NCI-H1092 (cell line): Measurements from ENCODE around the gene RAX.

Experiments
- DNase-seq: peaks from one replicate; lab custom pipeline; 2025; lab: John Stamatoyannopoulos, UW

RAX gene

GRCh38 chr18:59272891-59273758 is at the start of gene RAX:
RAX (minus strand) TSS chr18:59273454; CDS start chr18:59273206, 248 bp downstream.
- DNase-seq: no peak

DNA sequence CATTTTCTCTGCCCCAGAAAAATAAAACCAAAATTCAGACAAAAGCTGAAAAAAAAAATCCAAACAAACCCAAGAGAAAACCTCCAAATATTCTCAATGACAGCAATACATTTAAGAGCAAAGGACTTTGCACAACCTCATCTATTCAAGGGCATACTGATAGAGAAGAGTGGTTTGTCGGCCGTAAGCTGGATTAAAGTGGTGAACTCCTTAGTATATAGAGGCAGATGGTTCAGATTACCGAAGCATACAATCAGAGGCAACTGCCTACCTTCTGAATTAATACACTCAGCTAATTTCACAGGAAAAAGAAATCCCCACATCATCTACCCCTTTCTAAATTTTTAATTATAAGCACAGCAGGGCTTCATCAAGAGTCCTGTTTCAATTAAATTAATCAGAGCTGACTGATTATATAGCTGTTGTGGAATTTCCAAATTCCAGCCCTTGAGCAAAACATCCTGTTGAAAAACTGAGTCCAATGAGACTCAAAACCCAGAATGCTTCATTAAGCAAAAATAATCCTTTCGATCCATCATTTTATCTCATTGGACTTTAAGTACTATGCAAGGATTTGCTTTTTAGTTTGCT is 45.3 kb upstream of the RAX start, which contains the start of gene CPLX4:
Gene CPLX4 (minus strand): TSS at position 190 of the 591 bp plus-strand sequence. CDS start 187 bp downstream, at position 3.
- no peak for DNase-seq

DNA sequence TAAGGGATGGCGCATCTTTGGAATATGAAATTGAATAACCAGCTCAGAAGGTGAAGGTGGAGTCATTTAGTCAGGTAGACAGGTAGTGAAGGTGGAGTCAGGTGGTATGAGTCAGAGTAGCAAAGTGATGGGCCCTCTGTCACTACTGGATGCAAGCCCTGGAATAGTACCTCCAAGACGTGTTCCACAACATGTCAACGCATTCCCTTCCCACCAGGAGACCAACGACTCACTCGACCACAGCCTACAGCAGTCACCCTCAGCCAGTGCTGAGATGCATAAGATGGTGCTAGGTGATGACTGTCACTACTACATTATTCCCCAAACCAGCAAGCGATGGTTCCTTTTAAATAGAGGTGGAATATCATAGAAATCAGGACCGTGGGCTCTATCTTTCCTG is 38.4 kb upstream of the RAX start:
- DNase-seq: no peak

DNA sequence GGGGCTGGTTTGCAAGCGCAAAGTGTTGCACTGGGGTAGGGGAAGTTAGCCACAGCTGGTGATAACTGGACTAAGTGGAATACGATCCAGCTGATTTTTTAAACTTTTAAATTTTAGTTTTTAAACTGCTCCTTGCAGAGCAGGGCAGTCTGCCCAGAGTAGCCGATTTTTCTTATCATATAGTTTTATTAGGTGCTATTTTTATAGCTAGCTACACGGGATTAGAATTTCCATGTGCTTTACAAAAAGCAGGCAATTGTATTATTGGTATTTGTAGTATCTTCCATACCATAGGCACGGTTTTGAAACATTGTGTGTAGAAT is 35.6 kb upstream of the RAX start:
- no peak for DNase-seq

DNA sequence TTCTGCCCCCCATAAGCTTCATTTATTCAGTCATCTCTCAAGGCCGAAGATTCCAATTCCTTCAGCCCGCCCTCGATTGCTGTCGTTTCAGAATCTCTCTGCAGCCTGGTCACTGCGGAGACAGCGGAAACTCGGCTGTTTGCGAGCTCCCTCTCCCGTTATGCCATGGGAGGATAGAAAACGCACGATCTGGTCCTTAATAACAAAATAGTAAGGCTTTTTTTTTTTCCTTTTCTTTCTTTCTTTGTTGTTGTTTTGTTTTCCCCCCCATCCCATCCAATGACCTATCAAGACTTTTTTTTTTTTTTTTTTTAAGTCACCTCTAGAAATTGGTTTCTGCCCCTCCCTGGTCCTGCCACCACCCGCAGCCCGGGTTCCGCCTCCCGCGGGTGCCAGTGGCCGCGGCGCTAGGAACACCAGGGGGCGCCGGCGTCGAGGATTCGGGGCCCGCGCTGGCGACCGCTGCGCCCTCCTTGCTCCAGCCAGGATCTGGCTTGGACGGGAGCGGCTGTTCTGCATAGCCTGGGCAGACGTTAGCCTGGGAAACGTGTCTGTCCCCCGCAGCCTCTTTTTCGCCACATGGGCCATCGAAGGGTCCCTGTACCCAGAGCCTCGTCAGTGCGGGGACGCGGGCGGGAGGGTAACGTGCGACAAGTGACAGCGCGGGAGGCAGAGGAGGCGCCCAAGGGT is 35.1 kb upstream of the RAX start:
- peak; percentile 72 for DNase-seq

DNA sequence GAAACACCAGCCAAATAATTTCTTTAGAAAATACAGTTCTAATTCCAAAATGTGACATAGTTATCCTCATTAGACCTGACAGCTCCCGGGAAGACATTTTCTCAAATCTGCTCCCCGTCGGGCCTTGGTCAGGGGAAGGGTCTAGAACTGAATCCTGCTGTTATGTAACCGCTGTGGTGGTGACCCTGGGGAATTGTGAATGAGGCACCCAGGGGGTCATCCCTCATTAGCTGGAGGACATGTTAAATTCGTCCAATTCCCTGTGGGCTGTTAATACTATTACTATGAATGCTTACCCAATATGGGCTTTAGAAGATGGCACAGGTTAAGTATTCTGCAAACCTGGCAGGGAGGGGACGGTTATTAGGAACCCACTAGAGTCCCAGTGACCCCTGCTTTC is 33.4 kb upstream of the RAX start:
- DNase-seq: no peak

DNA sequence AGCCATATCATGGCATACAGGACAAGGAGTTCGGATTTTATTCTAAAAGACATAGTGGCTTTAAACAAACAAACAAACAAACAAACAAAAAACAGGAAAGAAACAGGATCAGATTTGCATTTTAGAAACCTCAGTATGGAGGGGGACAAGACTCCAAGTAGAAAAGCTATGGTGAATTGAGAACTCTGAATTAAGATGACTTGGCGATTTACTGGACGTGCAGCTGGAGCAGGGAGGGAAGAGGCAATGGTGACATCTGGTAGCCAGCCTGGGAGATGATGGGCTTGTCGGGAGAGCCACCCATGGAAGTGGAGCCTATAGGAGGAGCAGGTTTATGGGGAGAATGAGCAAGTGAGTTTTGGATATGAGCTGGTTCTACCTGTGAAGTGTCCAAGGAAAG is 32.0 kb upstream of the RAX start:
- no peak for DNase-seq

DNA sequence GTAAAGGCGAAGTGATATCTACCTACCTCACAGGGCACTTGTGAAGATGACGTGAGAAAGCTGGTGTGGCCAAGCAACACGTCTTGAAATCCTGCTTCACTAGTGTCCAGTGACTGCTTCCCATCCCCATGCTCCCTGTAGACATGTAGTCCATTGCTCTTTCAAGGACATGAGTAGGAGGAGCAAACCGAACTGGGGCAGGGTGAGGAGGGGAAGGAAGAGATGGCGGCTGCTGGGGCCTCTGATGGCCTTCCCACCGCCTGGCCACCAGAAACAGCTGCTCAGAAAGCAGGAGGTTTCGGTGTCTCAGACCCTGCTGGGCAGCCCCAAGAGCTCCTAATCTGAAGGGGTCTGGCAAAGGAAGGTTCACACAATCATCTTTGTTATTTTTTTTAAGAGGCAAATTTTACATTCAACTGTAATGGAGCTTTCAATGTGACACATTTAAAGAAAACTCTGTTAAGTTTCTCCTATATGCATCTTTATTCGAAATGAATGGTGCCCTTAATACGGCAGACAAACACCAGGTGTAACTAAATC is 30.5 kb upstream of the RAX start:
- DNase-seq: no peak

GRCh38 chr18:59303006-59303405 is 29.8 kb upstream of the RAX start:
- no peak for DNase-seq

- no peak for DNase-seq
Measured at GRCh38 chr18:59301929-59302328, 28.7 kb upstream of the RAX start.

DNA sequence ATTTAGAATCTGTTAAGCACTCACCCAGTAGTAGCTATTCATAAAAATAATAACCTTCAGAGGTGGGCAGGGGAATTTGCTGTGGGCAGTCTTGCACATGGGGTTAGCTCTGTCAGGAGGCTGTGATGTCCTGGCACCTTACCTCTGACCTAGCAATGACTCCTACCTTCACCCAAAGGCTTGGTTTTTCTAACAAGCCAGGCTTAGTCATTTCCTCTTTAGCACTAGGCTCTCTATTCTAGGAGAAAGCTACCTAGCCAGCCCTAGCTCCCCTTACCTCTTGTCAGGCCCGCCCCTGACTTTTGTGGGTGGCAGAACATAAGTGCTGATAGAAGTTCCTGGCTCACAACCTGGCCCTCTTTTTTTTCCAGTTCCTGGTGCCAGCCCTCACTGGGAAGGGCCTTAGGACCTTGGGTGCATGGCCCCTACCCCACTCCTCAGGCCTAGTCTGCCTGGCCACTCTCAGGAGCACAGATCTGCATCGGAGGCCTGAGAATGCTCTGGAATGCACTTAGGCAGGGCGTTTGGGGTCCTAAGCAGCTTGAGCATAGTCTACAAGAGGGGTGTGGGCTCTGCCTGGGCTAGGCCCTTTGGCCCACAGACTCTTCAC is 27.5 kb upstream of the RAX start:
- no peak for DNase-seq

- DNase-seq: no peak
Measured at GRCh38 chr18:59298871-59299270, 25.6 kb upstream of the RAX start.

GRCh38 chr18:59293317-59293716 is 20.1 kb upstream of the RAX start:
- no peak for DNase-seq

- DNase-seq: no peak
Measured at GRCh38 chr18:59286341-59286740, 13.1 kb upstream of the RAX start.

DNA sequence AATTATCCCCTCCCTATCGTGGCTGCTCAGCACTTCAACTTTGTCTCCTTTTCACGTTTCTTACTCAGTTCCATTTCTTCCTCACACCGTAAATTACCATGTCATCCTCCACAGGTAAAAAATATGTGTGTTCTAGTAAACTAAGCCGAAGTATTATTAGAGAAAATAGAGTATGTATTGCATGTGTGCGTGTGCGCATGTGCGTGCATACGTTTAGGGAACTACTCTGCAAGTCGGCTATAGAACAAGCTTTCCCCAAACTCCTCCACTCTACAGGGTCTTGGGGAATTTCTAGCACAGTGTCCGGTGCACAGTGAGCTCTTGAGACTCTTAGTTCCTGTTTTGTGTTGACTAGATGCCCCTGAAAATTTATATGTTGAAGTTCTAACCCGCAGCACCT is 9.1 kb upstream of the RAX start:
- DNase-seq: no peak

- DNase-seq: no peak
Measured at GRCh38 chr18:59279722-59280121, 6.5 kb upstream of the RAX start.

DNA sequence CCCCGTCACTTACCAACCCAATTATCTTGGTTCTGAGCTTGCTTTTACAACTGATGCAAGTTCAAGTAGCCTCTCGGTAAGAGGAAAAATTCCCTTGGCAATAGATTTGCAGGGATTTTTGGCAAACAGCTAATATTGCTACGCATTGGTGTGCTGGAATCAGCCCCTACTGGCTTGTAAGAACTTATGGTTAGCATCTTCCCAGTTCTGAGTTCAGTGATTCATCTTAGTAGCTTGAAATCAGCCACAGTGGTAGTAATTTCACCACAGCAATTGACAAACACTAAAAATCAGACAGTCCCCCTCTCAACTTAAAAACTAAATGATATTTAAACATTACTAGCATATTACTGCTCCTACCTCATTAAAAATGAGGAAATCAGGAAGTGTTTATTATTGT is 5.9 kb upstream of the RAX start:
- no peak for DNase-seq

- DNase-seq: no peak
Measured at GRCh38 chr18:59278793-59279192, 5.5 kb upstream of the RAX start.

GRCh38 chr18:59276047-59276446 is 2.8 kb upstream of the RAX start:
- DNase-seq: no peak

- DNase-seq: no peak
Measured at GRCh38 chr18:59275406-59275949, 2.2 kb upstream of the RAX start.

DNA sequence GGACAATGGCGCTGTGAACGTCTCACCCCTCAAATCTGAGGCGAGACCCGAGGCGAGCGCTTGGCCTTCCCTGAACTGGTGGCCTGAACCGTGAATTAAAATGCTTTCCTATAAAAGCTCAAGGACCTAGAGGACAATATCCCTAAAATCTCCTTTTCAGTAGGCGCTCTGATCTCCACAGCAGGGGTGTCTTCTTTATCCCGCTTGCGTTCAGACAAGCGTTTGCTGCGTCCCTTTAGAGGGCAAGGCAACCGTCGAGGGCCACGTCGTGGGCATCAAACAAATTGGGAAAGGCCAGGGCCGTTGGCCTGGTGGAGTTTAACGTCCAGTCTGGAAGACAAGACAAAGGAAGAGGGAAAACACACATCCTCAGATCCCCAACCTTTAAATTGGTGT is 1.3 kb upstream of the RAX start:
- no peak for DNase-seq
